Stimulated activated CD8-positive, alpha-beta memory T cell treated with anti-CD3 and anti-CD28 coated beads, Interleukin-12 subunit alpha, Interleukin-12 subunit beta, amount 100 ng/mL, for 24 hours (primary cell): Measurements from ENCODE around the gene CYLC2.

Experiments
- DNase-seq: peaks from one replicate; pipeline ENCODE4 v3.0.0-alpha.2; 2020; ENCODE audit errors: extremely low read depth

CYLC2 gene

GRCh38 chr9:102995033-102995432, at the start of gene CYLC2:
TSS of gene CYLC2 (plus strand) at chr9:102995333. CDS start at chr9:102995381, 48 bp downstream.
- DNase-seq: no peak

GRCh38 chr9:102950346-102950745, 44.8 kb upstream of the CYLC2 start:
- no peak for DNase-seq

- DNase-seq: no peak
Observed at GRCh38 chr9:102966999-102967398, 28.1 kb upstream of the CYLC2 start.

GRCh38 chr9:102967979-102968378, 27.2 kb upstream of the CYLC2 start:
- DNase-seq: no peak

GRCh38 chr9:102972780-102973179, 22.4 kb upstream of the CYLC2 start:
- DNase-seq: no peak

GRCh38 chr9:102974530-102974929, 20.6 kb upstream of the CYLC2 start:
- no peak for DNase-seq

- DNase-seq: no peak
Observed at GRCh38 chr9:102975251-102975650, 19.9 kb upstream of the CYLC2 start.

GRCh38 chr9:102985162-102985895, 9.8 kb upstream of the CYLC2 start:
- no peak for DNase-seq

- DNase-seq: no peak
Observed at GRCh38 chr9:102986425-102986824, 8.7 kb upstream of the CYLC2 start.

GRCh38 chr9:103003689-103004088, 8.6 kb downstream of the CYLC2 start:
- no peak for DNase-seq

GRCh38 chr9:103014242-103014641, 19.1 kb downstream of the CYLC2 start:
- no peak for DNase-seq

GRCh38 chr9:103025796-103026195, 30.7 kb downstream of the CYLC2 start:
- DNase-seq: no peak

- DNase-seq: no peak
Observed at GRCh38 chr9:103037508-103038477, 42.7 kb downstream of the CYLC2 start.

- no peak for DNase-seq
Observed at GRCh38 chr9:103041961-103042360, 46.8 kb downstream of the CYLC2 start.
